ENCODE measurements around the gene LGALS8. TPM values are rescaled to one million over a fixed set of nuclear protein-coding genes. Genes with fewer than 3 reads are reported as not detected.
"Not testable (repeated sequence)": the region's sequence is repeated elsewhere in the genome, so short reads cannot be mapped to it uniquely, and the experiment has no call there.

Gene LGALS8
- total RNA-seq, 1 experiment from 2014 or later, result 16.8 TPM

DNA sequence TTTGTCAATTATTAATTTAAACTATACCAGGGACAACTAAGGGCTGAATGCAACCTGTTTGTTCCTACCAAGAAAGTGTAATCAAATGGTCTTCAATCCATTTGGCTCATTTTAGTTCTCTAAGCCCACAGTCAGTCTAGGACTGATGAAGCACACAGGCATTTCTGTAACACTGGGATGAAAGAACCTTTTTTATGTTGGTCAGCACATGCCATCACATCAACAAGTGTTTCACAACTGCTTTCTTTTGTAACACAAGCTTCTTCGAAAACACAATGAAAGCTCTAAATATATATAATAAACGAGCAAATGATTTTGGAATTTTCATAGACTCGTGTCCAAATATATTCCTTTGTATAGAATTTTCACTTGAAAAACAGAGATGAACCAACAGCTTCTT lies 51.7 kb downstream of the LGALS8 start:
- Histone ChIP-seq H3K27me3 (ENCODE audit: control insufficient read depth, insufficient read depth, low read length) (no peaks in the 10 kb centered on the region), H3K4me3 (ENCODE audit: insufficient read depth, low read depth, low read length) (no peak overlapping the region), H3K36me3 (replicated peaks; ENCODE audit: control insufficient read depth, insufficient read depth, low read length) (peaks cover 21% of the 10 kb centered on the region)
- no peak for DNase-seq

- no peak overlapping the region for H3K4me3 ChIP-seq (ENCODE audit: insufficient read depth, low read depth, low read length)
- DNase-seq, result no peak
- peaks cover 21% of the 10 kb centered on the region for H3K36me3 ChIP-seq (replicated peaks; ENCODE audit: control insufficient read depth, insufficient read depth, low read length)
- no peaks in the 10 kb centered on the region for H3K27me3 ChIP-seq (ENCODE audit: control insufficient read depth, insufficient read depth, low read length)
Observed at GRCh38 chr1:236576004-236576403, 52.2 kb downstream of the LGALS8 start.

DNA sequence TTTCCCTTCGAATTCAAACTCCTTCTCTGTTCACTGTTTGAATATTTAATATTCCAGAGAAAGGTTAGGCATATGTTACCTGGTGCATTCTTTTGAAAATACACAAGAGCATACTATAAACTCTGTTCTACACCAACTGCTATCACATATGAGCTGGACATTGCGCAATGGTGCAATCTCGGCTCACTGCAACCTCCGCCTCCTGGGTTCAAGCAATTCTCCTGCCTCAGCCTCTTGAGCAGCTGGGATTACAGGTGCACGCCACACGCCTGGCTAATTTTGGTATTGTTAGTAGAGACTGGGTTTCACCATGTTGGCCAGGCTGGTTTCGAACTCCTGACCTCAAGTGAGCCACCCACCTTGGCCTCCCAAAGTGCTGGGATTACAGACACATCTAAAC lies 53.3 kb downstream of the LGALS8 start:
- not testable (repeated sequence) for DNase-seq; H3K27me3 ChIP-seq (ENCODE audit: control insufficient read depth, insufficient read depth, low read length); H3K4me3 ChIP-seq (ENCODE audit: insufficient read depth, low read depth, low read length)
- peaks cover 19% of the 10 kb centered on the region for H3K36me3 ChIP-seq (replicated peaks; ENCODE audit: control insufficient read depth, insufficient read depth, low read length)

GRCh38 chr1:236578661-236579060 lies 54.9 kb downstream of the LGALS8 start:
- DNase-seq, result no peak
- peaks cover 15% of the 10 kb centered on the region for H3K36me3 ChIP-seq (replicated peaks; ENCODE audit: control insufficient read depth, insufficient read depth, low read length)
- no peaks in the 10 kb centered on the region for H3K27me3 ChIP-seq (ENCODE audit: control insufficient read depth, insufficient read depth, low read length)
- no peak overlapping the region for H3K4me3 ChIP-seq (ENCODE audit: insufficient read depth, low read depth, low read length)

- H3K27me3 ChIP-seq (ENCODE audit: control insufficient read depth, insufficient read depth, low read length); DNase-seq; H3K4me3 ChIP-seq (ENCODE audit: insufficient read depth, low read depth, low read length): not testable (repeated sequence)
- H3K36me3 ChIP-seq (replicated peaks; ENCODE audit: control insufficient read depth, insufficient read depth, low read length), result peaks cover 16% of the 10 kb centered on the region
Observed at GRCh38 chr1:236580404-236580803, 56.6 kb downstream of the LGALS8 start.

DNA sequence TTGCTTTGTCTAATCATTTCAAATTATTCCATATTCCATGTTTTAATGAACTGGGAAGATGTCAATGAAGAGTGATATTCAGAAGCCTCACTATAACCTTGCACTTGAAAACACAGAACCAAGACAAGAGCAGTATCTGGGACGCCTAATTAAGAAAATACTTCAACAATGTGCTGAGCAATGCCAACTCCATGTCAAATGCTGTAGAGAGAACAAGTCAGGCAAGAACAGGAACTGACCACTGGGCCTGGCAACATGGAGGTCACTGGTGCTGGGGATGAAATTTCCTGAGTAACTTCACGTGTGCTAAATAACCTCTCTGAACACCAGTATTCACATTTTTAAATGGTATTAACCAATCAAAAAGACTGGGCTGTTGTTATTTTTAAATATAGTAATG lies 57.7 kb downstream of the LGALS8 start:
- peaks cover 13% of the 10 kb centered on the region for H3K36me3 ChIP-seq (replicated peaks; ENCODE audit: control insufficient read depth, insufficient read depth, low read length)
- H3K27me3 ChIP-seq (ENCODE audit: control insufficient read depth, insufficient read depth, low read length), result no peaks in the 10 kb centered on the region
- H3K4me3 ChIP-seq (ENCODE audit: insufficient read depth, low read depth, low read length), result no peak overlapping the region
- no peak for DNase-seq

DNA sequence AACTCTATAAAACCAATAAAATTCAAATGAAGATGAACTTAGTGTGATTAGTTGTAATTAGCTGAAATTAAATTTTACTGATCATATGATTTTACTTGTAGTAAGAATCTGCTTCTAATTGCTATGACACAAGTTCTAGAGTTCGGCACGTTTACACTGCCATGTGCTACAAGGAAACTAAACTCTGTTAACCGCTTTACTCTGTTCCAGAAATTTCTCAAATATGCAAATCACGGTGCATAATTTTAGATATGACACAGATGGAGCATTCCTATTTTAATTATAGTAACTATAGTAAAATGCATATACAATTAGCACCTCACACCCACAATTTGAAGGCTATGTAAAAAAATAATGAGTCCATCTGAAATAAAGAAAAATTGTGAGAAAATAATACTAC lies 65.7 kb downstream of the LGALS8 start:
- no peaks in the 10 kb centered on the region for H3K27me3 ChIP-seq (ENCODE audit: control insufficient read depth, insufficient read depth, low read length)
- peaks cover 26% of the 10 kb centered on the region for H3K36me3 ChIP-seq (replicated peaks; ENCODE audit: control insufficient read depth, insufficient read depth, low read length)
- no peak for DNase-seq
- no peak overlapping the region for H3K4me3 ChIP-seq (ENCODE audit: insufficient read depth, low read depth, low read length)

- Histone ChIP-seq H3K27me3 (ENCODE audit: control insufficient read depth, insufficient read depth, low read length) (no peaks in the 10 kb centered on the region), H3K36me3 (replicated peaks; ENCODE audit: control insufficient read depth, insufficient read depth, low read length) (peaks cover 22% of the 10 kb centered on the region), H3K4me3 (ENCODE audit: insufficient read depth, low read depth, low read length) (no peak overlapping the region)
- DNase-seq, result no peak
Observed at GRCh38 chr1:236590553-236591150, 66.9 kb downstream of the LGALS8 start.

GRCh38 chr1:236602171-236602570 lies 78.4 kb downstream of the LGALS8 start:
- H3K27me3 ChIP-seq (ENCODE audit: control insufficient read depth, insufficient read depth, low read length), result no peaks in the 10 kb centered on the region
- H3K36me3 ChIP-seq (replicated peaks; ENCODE audit: control insufficient read depth, insufficient read depth, low read length), result peaks cover 6% of the 10 kb centered on the region
- no peak for DNase-seq
- H3K4me3 ChIP-seq (ENCODE audit: insufficient read depth, low read depth, low read length), result no peak overlapping the region

Other genes starting within 250 kb of the LGALS8 start
- gene ERO1B, start 242.0 kb upstream of the LGALS8 start, total RNA-seq (2014; rRNA removed; shearing (Covaris generic)), result 2.8 and 3.6 TPM in 2 replicates
- gene EDARADD, start 129.7 kb upstream of the LGALS8 start, total RNA-seq (2014; rRNA removed; shearing (Covaris generic)), result 1.3 and 2.1 TPM in 2 replicates
- gene HEATR1, start 80.5 kb downstream of the LGALS8 start, total RNA-seq (2014; rRNA removed; shearing (Covaris generic)), result 71.0 and 76.1 TPM in 2 replicates
- gene ACTN2, start 162.5 kb downstream of the LGALS8 start, total RNA-seq (2014; rRNA removed; shearing (Covaris generic)), result 0.74 and 0.83 TPM in 2 replicates